CD4-positive, CD25-positive, alpha-beta regulatory T cell (primary cell): ENCODE measurements around the gene CPSF3. TPM values are rescaled to one million over a fixed set of nuclear protein-coding genes. Genes with fewer than 3 reads are reported as not detected.

Source experiments
- ATAC-seq, 2 donors: fragments of 150-1000 bp; cut with Tn5 transposase; one replicate each; pipeline ENCODE4 v1.10.0; 2021; ENCODE audit warnings: low read depth in 2 of 2, moderate number of reproducible peaks in 2 of 2, moderate library complexity in 1 of 2
- DNase-seq, 3 donors: peaks; one replicate each; pipeline versions ENCODE4 v3.0.0 to v3.0.0-alpha.2; 2012 to 2022; ENCODE audit warnings: mixed read lengths in 1 of 3
- H3K27ac ChIP-seq: one replicate; pipeline ENCODE4 v1.7.0; 2013; ENCODE audit warnings: mild to moderate bottlenecking, low read length; ENCODE audit not compliant: insufficient read depth, poor library complexity, severe bottlenecking
- H3K27me3 ChIP-seq: one replicate; pipeline ENCODE4 v1.7.0; 2013; ENCODE audit warnings: low read length; ENCODE audit not compliant: control insufficient read depth, insufficient read depth
- H3K36me3 ChIP-seq: one replicate; pipeline ENCODE4 v1.7.0; 2013; ENCODE audit warnings: mild to moderate bottlenecking, low read length, moderate library complexity; ENCODE audit not compliant: control insufficient read depth, insufficient read depth
- H3K4me1 ChIP-seq: 2 replicates; pipeline ENCODE4 v1.7.0; 2013; ENCODE audit warnings: mild to moderate bottlenecking, low read length; ENCODE audit not compliant: insufficient read depth, control insufficient read depth, poor library complexity, severe bottlenecking
- H3K4me3 ChIP-seq: one replicate; pipeline ENCODE4 v1.7.0; 2013; ENCODE audit warnings: low read depth, mild to moderate bottlenecking, low read length, moderate library complexity
- H3K9me3 ChIP-seq, 2 experiments: 1 replicate in 1 of 2; 2 replicates in 1 of 2; pipeline ENCODE4 v1.7.0; 2013; ENCODE audit warnings: low read length in 2 of 2, mild to moderate bottlenecking in 1 of 2, moderate library complexity in 1 of 2; ENCODE audit not compliant: control insufficient read depth in 2 of 2
- H3K27ac Mint-ChIP-seq, 3 donors: one replicate each; pipeline ENCODE4 v1.8.0; 2020 to 2022; ENCODE audit warnings: mild to moderate bottlenecking in 3 of 3, mixed read lengths in 3 of 3, moderate library complexity in 2 of 3
- H3K27me3 Mint-ChIP-seq: one replicate; pipeline ENCODE4 v1.8.0; 2022; ENCODE audit warnings: mild to moderate bottlenecking, mixed read lengths
- H3K36me3 Mint-ChIP-seq: one replicate; pipeline ENCODE4 v1.8.0; 2020; ENCODE audit warnings: mixed read lengths
- H3K4me1 Mint-ChIP-seq, 4 donors: one replicate each; pipeline ENCODE4 v1.8.0; 2020 to 2022; ENCODE audit warnings: mixed read lengths in 4 of 4, mild to moderate bottlenecking in 1 of 4
- H3K4me3 Mint-ChIP-seq, 4 donors: one replicate each; pipeline ENCODE4 v1.8.0; 2020 to 2022; ENCODE audit warnings: mild to moderate bottlenecking in 4 of 4, mixed read lengths in 4 of 4, moderate library complexity in 3 of 4
- H3K9me3 Mint-ChIP-seq, 7 donors: one replicate each; pipeline ENCODE4 v1.8.0; 2020 to 2022; ENCODE audit warnings: mixed read lengths in 7 of 7, mild to moderate bottlenecking in 3 of 7, moderate library complexity in 2 of 7
- polyA plus RNA-seq, 4 donors: library from polyadenylated mRNA; unstranded; fragments of 300-500 nt; fragmentation: Illumina TruSeq; gene quantifications; one replicate each; pipeline ENCODE4 v1.2.3, GENCODE V29; 2021
- total RNA-seq: library from RNA; stranded (reverse); gene quantifications from one replicate; pipeline ENCODE4 v1.2.3, GENCODE V29; 2022

The CPSF3 gene
- total and polyA plus RNA-seq, 5 donors from 2014 or later = 23.1 to 37.8 (median 35.4) TPM

DNA sequence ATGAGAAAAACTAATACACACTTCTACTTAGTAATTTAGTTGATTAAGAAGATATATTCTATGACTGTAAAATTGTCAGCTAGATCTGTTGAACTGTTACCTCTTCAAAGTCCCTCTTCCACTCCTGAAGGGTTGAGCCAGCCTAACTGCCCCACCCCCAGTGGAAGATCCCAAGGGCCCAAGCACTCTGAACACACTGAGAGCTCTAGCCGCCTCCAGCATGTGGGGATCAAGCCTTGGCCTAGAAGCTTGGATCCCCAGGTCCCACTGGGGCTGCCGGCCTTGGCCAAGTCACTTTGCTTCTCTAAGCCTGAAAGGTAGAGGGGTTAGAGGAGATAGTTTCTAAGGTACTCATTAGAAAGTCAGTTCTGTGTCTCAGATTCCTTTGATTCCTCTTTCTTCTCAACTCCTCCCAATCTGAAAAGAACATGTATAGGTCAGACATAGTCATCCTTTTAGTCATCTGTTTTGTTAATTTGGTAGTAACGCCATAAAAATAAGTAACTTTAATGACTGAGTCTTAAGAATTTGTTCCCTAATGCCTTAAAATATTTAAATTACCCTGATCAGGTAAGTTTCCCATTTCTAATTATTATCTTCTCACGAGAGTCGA is 5.6 kb downstream of the CPSF3 start:
- H3K4me1 Mint-ChIP-seq = peaks cover 3 to 12% (median 5%) of the 10 kb centered on the region in 4 donors
- no peak overlapping the region for H3K4me3 ChIP-seq
- peaks cover 8% of the 10 kb centered on the region for H3K4me1 ChIP-seq
- H3K27ac Mint-ChIP-seq = no peak overlapping the region
- no peaks in the 10 kb centered on the region for H3K27me3 Mint-ChIP-seq
- no peaks in the 10 kb centered on the region for H3K27me3 ChIP-seq
- H3K36me3 ChIP-seq = peaks cover 49% of the 10 kb centered on the region
- no peaks in the 10 kb centered on the region for H3K9me3 Mint-ChIP-seq
- H3K36me3 Mint-ChIP-seq = peaks cover 33% of the 10 kb centered on the region
- no peak overlapping the region for H3K4me3 Mint-ChIP-seq
- ATAC-seq = no peak
- no peaks in the 10 kb centered on the region for H3K9me3 ChIP-seq
- DNase-seq = no peak
- no peak overlapping the region for H3K27ac ChIP-seq

DNA sequence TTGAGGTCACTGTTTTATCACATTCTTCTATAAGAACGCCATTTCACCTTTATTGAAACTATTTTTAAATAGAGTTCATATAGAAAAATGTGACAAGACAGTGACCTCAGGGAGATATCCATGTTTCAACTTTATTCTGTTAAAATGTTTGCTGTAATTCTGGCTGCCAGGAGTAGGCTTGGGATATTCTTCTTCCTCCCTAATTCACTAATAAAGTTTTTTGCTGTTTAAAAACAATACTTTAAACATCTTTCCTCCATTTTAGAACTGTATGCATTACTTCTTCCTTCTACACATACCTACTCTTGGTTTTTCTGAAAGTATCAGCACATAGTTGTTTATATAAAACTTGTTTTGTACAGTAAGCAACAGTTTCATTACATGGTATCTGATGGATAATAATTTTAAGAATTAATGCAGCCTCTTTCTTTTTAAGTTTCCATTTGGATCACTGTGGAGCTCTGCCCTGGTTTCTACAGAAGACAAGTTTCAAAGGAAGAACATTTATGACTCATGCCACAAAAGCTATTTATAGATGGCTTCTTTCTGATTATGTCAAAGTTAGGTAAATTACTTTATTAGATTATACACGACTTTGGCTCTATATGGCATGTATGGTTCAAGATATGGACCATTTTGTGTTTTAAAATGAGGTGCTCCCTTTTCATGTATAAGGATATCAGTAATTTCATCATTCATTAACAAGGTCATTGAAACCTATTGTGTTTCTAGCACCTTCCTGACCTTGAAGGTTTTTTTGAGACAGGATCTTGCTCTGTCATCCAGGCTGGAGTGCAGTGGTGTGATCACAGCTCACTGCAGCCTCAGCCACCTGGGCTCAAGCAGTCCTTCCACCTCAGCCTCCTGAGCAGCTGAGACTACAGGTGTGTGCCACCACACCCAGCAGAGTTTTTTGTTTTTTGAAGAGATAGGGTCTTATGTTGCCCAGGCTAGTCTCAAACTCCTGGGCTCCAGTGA is 7.2 kb downstream of the CPSF3 start:
- Mint-ChIP-seq H3K27me3 (no peaks in the 10 kb centered on the region), H3K4me3 (no peak overlapping the region), H3K36me3 (peaks cover 42% of the 10 kb centered on the region), H3K4me1 (peaks cover 3 to 16% (median 4%) of the 10 kb centered on the region in 4 donors), H3K27ac (peak overlapping the region in 1 of 3 donors; percentile 41), H3K9me3 (no peaks in the 10 kb centered on the region)
- peaks cover 58% of the 10 kb centered on the region for H3K36me3 ChIP-seq
- H3K27ac ChIP-seq = no peak overlapping the region
- ATAC-seq = no peak
- no peak overlapping the region for H3K4me3 ChIP-seq
- no peaks in the 10 kb centered on the region for H3K4me1 ChIP-seq
- no peak for DNase-seq
- no peaks in the 10 kb centered on the region for H3K27me3 ChIP-seq
- no peaks in the 10 kb centered on the region for H3K9me3 ChIP-seq

DNA sequence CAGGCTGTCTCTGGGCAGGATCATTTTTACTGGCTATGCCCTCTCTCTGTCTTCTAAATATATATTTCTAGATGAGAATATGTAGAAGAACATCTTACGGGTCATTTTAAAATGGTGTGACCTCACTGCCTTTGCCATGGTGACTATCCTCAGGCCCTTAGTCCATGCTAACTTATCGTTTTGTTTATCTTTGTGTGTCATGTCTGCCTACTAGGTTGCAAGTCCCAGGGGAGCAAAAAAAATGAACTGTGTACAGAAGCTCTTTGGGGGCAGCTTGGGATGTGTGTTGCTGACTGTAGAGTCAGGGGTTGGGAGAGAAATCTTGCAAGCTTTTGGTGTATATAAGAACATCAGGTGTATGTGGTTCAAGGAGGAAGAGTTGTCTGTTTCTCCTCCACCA is 11.0 kb downstream of the CPSF3 start:
- Mint-ChIP-seq H3K4me3 (no peak overlapping the region), H3K27ac (peak overlapping the region in 1 of 3 donors; percentile 52), H3K27me3 (no peaks in the 10 kb centered on the region), H3K36me3 (peaks cover 57% of the 10 kb centered on the region), H3K9me3 (no peaks in the 10 kb centered on the region), H3K4me1 (peaks cover 0 to 16% (median 3%) of the 10 kb centered on the region in 4 donors)
- Histone ChIP-seq H3K36me3 (peaks cover 76% of the 10 kb centered on the region), H3K27ac (no peak overlapping the region), H3K4me3 (no peak overlapping the region), H3K9me3 (no peaks in the 10 kb centered on the region), H3K4me1 (no peaks in the 10 kb centered on the region), H3K27me3 (no peaks in the 10 kb centered on the region)
- no peak for ATAC-seq
- no peak for DNase-seq

DNA sequence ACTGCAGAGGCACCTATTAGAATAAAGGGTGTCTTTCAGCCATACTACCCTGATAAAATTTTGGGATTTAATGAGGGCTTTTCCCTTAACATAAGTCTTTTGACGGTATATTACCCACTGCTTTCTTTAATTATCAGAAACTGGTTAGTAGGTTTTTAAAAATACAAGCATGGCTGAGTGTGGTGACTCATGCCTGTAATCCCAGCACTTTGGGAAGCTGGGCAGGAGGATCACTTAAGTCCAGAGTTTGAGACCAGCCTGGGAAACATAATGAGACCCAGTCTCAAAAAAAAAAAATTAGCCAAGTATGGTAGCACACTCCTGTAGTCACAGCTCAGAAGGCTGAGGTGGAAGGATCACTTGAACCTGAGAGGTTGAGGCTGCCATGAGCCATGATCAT is 16.1 kb downstream of the CPSF3 start:
- peaks cover 46% of the 10 kb centered on the region for H3K36me3 Mint-ChIP-seq

DNA sequence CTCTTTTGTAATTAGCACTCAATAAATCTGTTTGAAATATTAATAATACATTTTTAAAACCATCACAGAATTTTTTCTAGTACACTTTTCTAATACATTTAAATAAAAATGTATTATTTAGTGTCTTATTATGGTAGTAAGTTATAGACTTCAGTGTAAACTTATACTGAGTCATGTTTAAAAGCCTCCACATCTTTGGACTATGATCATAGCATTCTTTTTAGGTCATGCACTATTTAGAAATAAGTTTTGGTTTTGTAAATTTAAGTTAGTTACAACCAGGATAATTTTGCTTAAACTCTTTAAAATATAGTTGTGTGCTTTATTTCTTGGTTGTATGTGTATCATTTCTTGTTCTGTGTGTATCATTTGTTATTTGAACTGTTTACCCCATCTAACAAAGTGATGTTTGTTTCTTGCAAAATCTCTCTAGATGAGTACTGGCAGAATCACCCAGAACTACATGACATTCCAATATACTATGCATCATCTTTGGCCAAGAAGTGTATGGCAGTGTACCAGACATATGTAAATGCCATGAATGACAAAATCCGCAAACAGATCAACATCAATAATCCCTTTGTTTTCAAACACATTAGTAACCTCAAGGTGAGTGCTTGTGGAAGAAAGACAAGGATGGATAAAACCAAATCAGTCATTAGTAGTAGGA is 16.7 kb downstream of the CPSF3 start:
- Mint-ChIP-seq H3K4me1 (peaks cover 5 to 18% (median 12%) of the 10 kb centered on the region in 4 donors), H3K36me3 (peaks cover 44% of the 10 kb centered on the region), H3K27me3 (no peaks in the 10 kb centered on the region), H3K27ac (no peak overlapping the region), H3K9me3 (no peaks in the 10 kb centered on the region), H3K4me3 (no peak overlapping the region)
- no peak overlapping the region for H3K4me3 ChIP-seq
- no peaks in the 10 kb centered on the region for H3K27me3 ChIP-seq
- no peaks in the 10 kb centered on the region for H3K4me1 ChIP-seq
- H3K9me3 ChIP-seq = no peaks in the 10 kb centered on the region
- no peak for ATAC-seq
- H3K27ac ChIP-seq = no peak overlapping the region
- peaks cover 54% of the 10 kb centered on the region for H3K36me3 ChIP-seq
- no peak for DNase-seq

More for the DNA sequence above, 16.1 kb downstream of the CPSF3 start:
- H3K27me3 ChIP-seq = no peaks in the 10 kb centered on the region
- Mint-ChIP-seq H3K9me3 (no peaks in the 10 kb centered on the region), H3K4me3 (no peak overlapping the region), H3K27me3 (no peaks in the 10 kb centered on the region), H3K4me1 (peaks cover 4 to 12% (median 6%) of the 10 kb centered on the region in 4 donors), H3K27ac (no peak overlapping the region)
- H3K36me3 ChIP-seq = peaks cover 56% of the 10 kb centered on the region
- H3K4me1 ChIP-seq = no peaks in the 10 kb centered on the region
- H3K4me3 ChIP-seq = no peak overlapping the region
- no peak for DNase-seq
- no peak for ATAC-seq
- H3K9me3 ChIP-seq = no peaks in the 10 kb centered on the region
- no peak overlapping the region for H3K27ac ChIP-seq

DNA sequence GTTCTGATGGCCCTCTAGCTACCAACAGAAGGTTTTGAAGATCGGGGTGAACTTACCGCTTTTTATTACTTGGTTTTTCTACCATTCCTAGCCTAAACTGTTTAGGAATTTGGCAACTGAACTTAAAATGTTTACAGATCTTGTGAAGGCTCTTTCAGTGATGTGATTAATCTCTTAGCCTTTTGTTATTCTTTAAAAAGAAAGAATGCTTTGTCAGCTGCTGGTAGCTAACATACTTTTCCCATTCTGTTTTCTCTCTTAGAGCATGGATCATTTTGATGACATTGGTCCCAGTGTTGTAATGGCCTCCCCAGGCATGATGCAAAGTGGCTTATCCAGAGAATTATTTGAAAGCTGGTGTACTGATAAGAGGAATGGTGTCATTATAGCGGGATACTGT is 18.1 kb downstream of the CPSF3 start:
- H3K36me3 ChIP-seq = peaks cover 48% of the 10 kb centered on the region
- no peaks in the 10 kb centered on the region for H3K27me3 Mint-ChIP-seq
- H3K36me3 Mint-ChIP-seq = peaks cover 47% of the 10 kb centered on the region

DNA sequence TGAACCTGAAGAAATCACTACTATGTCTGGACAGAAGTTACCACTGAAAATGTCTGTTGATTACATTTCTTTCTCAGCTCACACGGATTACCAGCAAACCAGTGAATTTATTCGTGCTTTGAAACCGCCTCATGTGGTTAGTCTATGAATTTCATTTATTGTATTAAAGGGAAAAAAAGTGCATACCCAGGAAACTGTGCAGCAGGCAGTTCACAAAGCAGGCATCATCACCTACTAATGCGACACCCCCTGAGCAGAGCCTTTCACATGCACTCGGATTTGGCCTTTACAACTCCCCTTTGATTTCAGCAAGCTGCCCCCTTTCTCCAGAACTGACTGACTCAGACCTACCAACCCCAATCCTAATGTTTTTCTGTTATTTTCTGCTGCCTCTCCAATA is 20.1 kb downstream of the CPSF3 start:
- Histone ChIP-seq H3K4me1 (no peaks in the 10 kb centered on the region), H3K36me3 (peaks cover 36% of the 10 kb centered on the region), H3K4me3 (no peak overlapping the region), H3K27ac (no peak overlapping the region), H3K9me3 (no peaks in the 10 kb centered on the region), H3K27me3 (no peaks in the 10 kb centered on the region)
- Mint-ChIP-seq H3K27ac (peak overlapping the region; percentile 24 to 61 (median 51)), H3K36me3 (peaks cover 42% of the 10 kb centered on the region), H3K9me3 (no peaks in the 10 kb centered on the region), H3K27me3 (no peaks in the 10 kb centered on the region), H3K4me1 (peaks cover 6 to 26% (median 16%) of the 10 kb centered on the region in 4 donors), H3K4me3 (peak overlapping the region in 1 of 4 donors; percentile 78)
- no peak for DNase-seq
- ATAC-seq = no peak

More for the DNA sequence above, 18.1 kb downstream of the CPSF3 start:
- ATAC-seq = no peak
- no peaks in the 10 kb centered on the region for H3K9me3 Mint-ChIP-seq
- no peak for DNase-seq
- H3K4me1 Mint-ChIP-seq = peaks cover 6 to 26% (median 16%) of the 10 kb centered on the region in 4 donors
- no peak overlapping the region for H3K4me3 ChIP-seq
- no peak overlapping the region for H3K27ac ChIP-seq
- no peaks in the 10 kb centered on the region for H3K9me3 ChIP-seq
- no peak overlapping the region for H3K4me3 Mint-ChIP-seq
- H3K27ac Mint-ChIP-seq = no peak overlapping the region
- no peaks in the 10 kb centered on the region for H3K4me1 ChIP-seq
- no peaks in the 10 kb centered on the region for H3K27me3 ChIP-seq
